Activated B cell treated with CpG ODN at 0.5 μM for 24 hours (primary cell): ENCODE data around the gene ZFR2. TPM values are rescaled to one million over a fixed set of nuclear protein-coding genes. Genes with fewer than 3 reads are reported as not detected.

ENCODE experiments used
- ATAC-seq: fragments of 200-7000 bp; cut with Tn5 transposase; one replicate; pipeline ENCODE4 v1.10.0; 2021; ENCODE audit warnings: low read depth, mild to moderate bottlenecking, moderate library complexity
- CTCF ChIA-PET: fragments of 350-600 bp; sonication (Branson Sonifier 250); formaldehyde crosslinking; loops from one replicate; lab custom pipeline; 2021; ENCODE audit warnings: antibody characterized with exemption; lab: Charles Lee
- POLR2A ChIA-PET: fragments of 350-600 bp; sonication (Branson Sonifier 250); formaldehyde crosslinking; loops from one replicate; lab custom pipeline; 2021; ENCODE audit warnings: antibody characterized with exemption; lab: Charles Lee
- DNase-seq: peaks from one replicate; pipeline ENCODE4 v3.0.0; 2022
- H3K27ac Mint-ChIP-seq: one replicate; pipeline ENCODE4 v1.8.0; 2020; ENCODE audit warnings: mixed read lengths
- H3K27me3 Mint-ChIP-seq: one replicate; pipeline ENCODE4 v1.8.0; 2021; ENCODE audit warnings: mixed read lengths
- H3K36me3 Mint-ChIP-seq: one replicate; pipeline ENCODE4 v1.8.0; 2021; ENCODE audit warnings: low read depth, mixed read lengths
- H3K4me1 Mint-ChIP-seq: one replicate; pipeline ENCODE4 v1.8.0; 2021; ENCODE audit warnings: mixed read lengths
- H3K4me3 Mint-ChIP-seq: one replicate; pipeline ENCODE4 v1.8.0; 2020; ENCODE audit warnings: mild to moderate bottlenecking, mixed read lengths
- H3K9me3 Mint-ChIP-seq: one replicate; pipeline ENCODE4 v1.8.0; 2020; ENCODE audit warnings: mixed read lengths
- CTCF ChIP-seq: fragments of 200-600 bp; IDR thresholded peaks from one replicate; pipeline ENCODE4 v1.8.0; 2022; ENCODE audit warnings: antibody characterized with exemption, mild to moderate bottlenecking
- intact Hi-C: fragments of 100-400 bp; cut with micrococcal nuclease; formaldehyde crosslinking; loops from one replicate; pipeline ENCODE4 v1.15.1; 2024
- total RNA-seq: library from RNA; stranded (reverse); gene quantifications from 2 replicates; pipeline ENCODE4 v1.2.3, GENCODE V29; 2022

Gene ZFR2
- total RNA-seq, 1 donor from 2014 or later: 0.31 TPM

GRCh38 chr19:3773814-3774515 is 94.9 kb downstream of the ZFR2 start:
- ATAC-seq: no peak
- no peak for DNase-seq
- ChIA-PET POLR2A (interaction anchor here (1.2 kb wide), 1 partner anchor 11 kb away, joined by 3 read pairs; the partner anchor contains the start of gene MRPL54), CTCF (no interaction called here)
- Mint-ChIP-seq H3K36me3 (peaks cover 13% of the 10 kb centered on the region), H3K27me3 (no peaks in the 10 kb centered on the region), H3K4me3 (no peak overlapping the region), H3K9me3 (no peaks in the 10 kb centered on the region), H3K27ac (no peak overlapping the region), H3K4me1 (no peaks in the 10 kb centered on the region)
- no peak for TF ChIP-seq CTCF
- intact Hi-C loops: no loop called here

DNA sequence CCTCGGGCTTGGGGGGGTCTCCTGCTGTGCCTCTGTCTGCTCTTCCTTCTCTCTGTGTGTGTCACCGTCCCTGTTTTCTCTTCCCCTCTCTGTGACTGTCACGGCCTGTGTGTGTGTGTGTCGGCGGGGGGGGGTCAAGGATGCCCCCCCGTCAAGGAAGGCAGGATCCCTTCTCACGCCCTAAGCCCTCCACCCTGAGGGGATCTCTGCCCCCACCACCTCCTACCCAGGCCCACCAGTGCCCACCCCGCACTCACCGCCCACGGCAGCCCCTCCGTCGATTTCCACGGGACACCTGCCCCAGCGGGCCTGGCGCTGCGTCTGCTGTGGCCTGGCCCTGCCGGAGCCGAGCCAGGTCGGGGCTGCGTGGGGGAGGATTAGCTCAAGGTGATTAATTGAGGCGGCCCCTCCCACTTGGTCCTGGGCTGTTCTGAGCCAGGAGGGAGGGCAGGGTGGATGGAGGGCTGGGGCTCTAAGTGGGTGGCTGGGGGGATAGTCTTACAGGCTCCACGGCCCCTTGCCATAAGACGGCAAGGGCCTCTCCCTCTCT is 96.9 kb downstream of the ZFR2 start, which contains the start of gene RAX2:
RAX2 (minus strand) TSS at position 323 of the 550 bp plus-strand sequence. CDS start 486 bp downstream, outside the sequence.
- no peak for ATAC-seq
- DNase-seq: no peak
- ChIA-PET POLR2A (no interaction called here), CTCF (no interaction called here)
- peaks cover 25% of the 10 kb centered on the region for H3K36me3 Mint-ChIP-seq
- no peaks in the 10 kb centered on the region for H3K9me3 Mint-ChIP-seq
- no peaks in the 10 kb centered on the region for H3K27me3 Mint-ChIP-seq
- intact Hi-C loops: no loop called here
- no peak within 1 kb of the TSS for H3K4me3 Mint-ChIP-seq
- no peaks in the 10 kb centered on the region for H3K4me1 Mint-ChIP-seq
- no peak within 1 kb of the TSS for H3K27ac Mint-ChIP-seq
- TF ChIP-seq CTCF: no peak

GRCh38 chr19:3771000-3771905 is 97.6 kb downstream of the ZFR2 start:
- CTCF ChIA-PET: no interaction called here
- TF ChIP-seq CTCF: no peak
- H3K27me3 Mint-ChIP-seq: no peaks in the 10 kb centered on the region
- H3K27ac Mint-ChIP-seq: no peak overlapping the region
- peaks cover 32% of the 10 kb centered on the region for H3K36me3 Mint-ChIP-seq
- H3K4me3 Mint-ChIP-seq: no peak overlapping the region
- no peak for DNase-seq
- intact Hi-C loops: no loop called here
- peaks cover 5% of the 10 kb centered on the region for H3K4me1 Mint-ChIP-seq
- no peaks in the 10 kb centered on the region for H3K9me3 Mint-ChIP-seq
- POLR2A ChIA-PET: no interaction called here
- no peak for ATAC-seq

- Mint-ChIP-seq H3K27ac (no peak overlapping the region), H3K9me3 (no peaks in the 10 kb centered on the region), H3K36me3 (peaks cover 36% of the 10 kb centered on the region), H3K27me3 (no peaks in the 10 kb centered on the region), H3K4me1 (peaks cover 5% of the 10 kb centered on the region), H3K4me3 (no peak overlapping the region)
- ATAC-seq (no peak), DNase-seq (no peak)
- intact Hi-C loops: no loop called here
- CTCF ChIA-PET: no interaction called here
- no peak for TF ChIP-seq CTCF
- POLR2A ChIA-PET: no interaction called here
These were observed 98.5 kb downstream of the ZFR2 start for GRCh38 chr19:3770136-3770999.
